HL-60 (cell line): Measurements from ENCODE around the gene TMED10.

Experiments used
- DNase-seq, 2 experiments: peaks; one replicate each; pipeline ENCODE4 v3.0.0-alpha.2; 2010 to 2020; ENCODE audit warnings: low read depth in 1 of 2, low spot score in 1 of 2
- H3K27ac ChIP-seq: fragments of 250-450 bp; sonication (Bioruptor Pico); replicated peaks from 2 replicates; pipeline ENCODE4 v1.5.1; 2020; ENCODE audit warnings: mild to moderate bottlenecking, moderate library complexity
- H3K27me3 ChIP-seq: fragments of 250-450 bp; sonication (Bioruptor Pico); 2 replicates; pipeline ENCODE4 v1.5.1; 2021; ENCODE audit warnings: mild to moderate bottlenecking, moderate library complexity; ENCODE audit not compliant: insufficient read depth, poor library complexity, severe bottlenecking
- H3K4me3 ChIP-seq: replicated peaks from 2 replicates; pipeline ENCODE4 v1.5.1; 2011; ENCODE audit warnings: mild to moderate bottlenecking, control low read depth, low read length; ENCODE audit not compliant: insufficient read depth
- GABPA ChIP-seq: IDR thresholded peaks from 2 replicates; pipeline ENCODE4 v1.6.1; 2012; ENCODE audit warnings: low read depth
- POLR2AphosphoS5 ChIP-seq: IDR thresholded peaks from 2 replicates; pipeline ENCODE4 v1.6.1; 2012; ENCODE audit warnings: low read depth
- SPI1 ChIP-seq: IDR thresholded peaks from 2 replicates; pipeline ENCODE4 v1.6.1; 2012; ENCODE audit warnings: low read depth, mild to moderate bottlenecking, borderline replicate concordance
- TF ChIP-seq, protein P1 (sequence below): IDR thresholded peaks from one replicate; pipeline ENCODE4 v1.5.1; 2011; ENCODE audit warnings: low read length, control low read depth, inconsistent platforms; ENCODE audit not compliant: insufficient read depth
- TF ChIP-seq, protein P2 (sequence below): IDR thresholded peaks from 2 replicates; pipeline ENCODE4 v1.6.1; 2012; ENCODE audit warnings: low read depth; ENCODE audit not compliant: insufficient replicate concordance

TMED10 gene

DNA sequence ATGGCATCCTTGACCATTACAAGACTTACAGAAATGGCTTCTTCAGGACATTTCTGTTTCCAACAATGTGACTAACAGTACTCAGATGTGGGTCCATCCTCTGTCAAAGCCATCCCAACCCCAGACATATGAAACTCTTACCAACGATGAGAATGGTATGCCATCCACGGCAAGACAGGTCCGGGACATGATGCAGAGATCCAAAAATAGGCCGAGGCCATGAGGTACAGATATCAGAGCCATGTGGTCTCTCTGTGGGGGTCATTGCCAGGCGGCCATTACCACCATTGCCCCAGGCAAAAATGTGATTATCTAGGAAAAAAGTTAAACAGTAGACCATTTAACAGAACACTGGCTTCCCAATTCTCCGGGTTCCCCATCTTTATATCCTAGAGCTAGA is 79.5 kb downstream of the TMED10 start:
- Histone ChIP-seq H3K27ac (no peak overlapping the region), H3K4me3 (no peak overlapping the region), H3K27me3 (no peaks in the 10 kb centered on the region)
- no peak for DNase-seq
- TF ChIP-seq, protein P1, sequence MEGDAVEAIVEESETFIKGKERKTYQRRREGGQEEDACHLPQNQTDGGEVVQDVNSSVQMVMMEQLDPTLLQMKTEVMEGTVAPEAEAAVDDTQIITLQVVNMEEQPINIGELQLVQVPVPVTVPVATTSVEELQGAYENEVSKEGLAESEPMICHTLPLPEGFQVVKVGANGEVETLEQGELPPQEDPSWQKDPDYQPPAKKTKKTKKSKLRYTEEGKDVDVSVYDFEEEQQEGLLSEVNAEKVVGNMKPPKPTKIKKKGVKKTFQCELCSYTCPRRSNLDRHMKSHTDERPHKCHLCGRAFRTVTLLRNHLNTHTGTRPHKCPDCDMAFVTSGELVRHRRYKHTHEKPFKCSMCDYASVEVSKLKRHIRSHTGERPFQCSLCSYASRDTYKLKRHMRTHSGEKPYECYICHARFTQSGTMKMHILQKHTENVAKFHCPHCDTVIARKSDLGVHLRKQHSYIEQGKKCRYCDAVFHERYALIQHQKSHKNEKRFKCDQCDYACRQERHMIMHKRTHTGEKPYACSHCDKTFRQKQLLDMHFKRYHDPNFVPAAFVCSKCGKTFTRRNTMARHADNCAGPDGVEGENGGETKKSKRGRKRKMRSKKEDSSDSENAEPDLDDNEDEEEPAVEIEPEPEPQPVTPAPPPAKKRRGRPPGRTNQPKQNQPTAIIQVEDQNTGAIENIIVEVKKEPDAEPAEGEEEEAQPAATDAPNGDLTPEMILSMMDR, result no peak
- no peak for TF ChIP-seq GABPA
- TF ChIP-seq, protein P2, sequence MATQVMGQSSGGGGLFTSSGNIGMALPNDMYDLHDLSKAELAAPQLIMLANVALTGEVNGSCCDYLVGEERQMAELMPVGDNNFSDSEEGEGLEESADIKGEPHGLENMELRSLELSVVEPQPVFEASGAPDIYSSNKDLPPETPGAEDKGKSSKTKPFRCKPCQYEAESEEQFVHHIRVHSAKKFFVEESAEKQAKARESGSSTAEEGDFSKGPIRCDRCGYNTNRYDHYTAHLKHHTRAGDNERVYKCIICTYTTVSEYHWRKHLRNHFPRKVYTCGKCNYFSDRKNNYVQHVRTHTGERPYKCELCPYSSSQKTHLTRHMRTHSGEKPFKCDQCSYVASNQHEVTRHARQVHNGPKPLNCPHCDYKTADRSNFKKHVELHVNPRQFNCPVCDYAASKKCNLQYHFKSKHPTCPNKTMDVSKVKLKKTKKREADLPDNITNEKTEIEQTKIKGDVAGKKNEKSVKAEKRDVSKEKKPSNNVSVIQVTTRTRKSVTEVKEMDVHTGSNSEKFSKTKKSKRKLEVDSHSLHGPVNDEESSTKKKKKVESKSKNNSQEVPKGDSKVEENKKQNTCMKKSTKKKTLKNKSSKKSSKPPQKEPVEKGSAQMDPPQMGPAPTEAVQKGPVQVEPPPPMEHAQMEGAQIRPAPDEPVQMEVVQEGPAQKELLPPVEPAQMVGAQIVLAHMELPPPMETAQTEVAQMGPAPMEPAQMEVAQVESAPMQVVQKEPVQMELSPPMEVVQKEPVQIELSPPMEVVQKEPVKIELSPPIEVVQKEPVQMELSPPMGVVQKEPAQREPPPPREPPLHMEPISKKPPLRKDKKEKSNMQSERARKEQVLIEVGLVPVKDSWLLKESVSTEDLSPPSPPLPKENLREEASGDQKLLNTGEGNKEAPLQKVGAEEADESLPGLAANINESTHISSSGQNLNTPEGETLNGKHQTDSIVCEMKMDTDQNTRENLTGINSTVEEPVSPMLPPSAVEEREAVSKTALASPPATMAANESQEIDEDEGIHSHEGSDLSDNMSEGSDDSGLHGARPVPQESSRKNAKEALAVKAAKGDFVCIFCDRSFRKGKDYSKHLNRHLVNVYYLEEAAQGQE, result no peak
- no peak for TF ChIP-seq POLR2AphosphoS5
- no peak for TF ChIP-seq SPI1

DNA sequence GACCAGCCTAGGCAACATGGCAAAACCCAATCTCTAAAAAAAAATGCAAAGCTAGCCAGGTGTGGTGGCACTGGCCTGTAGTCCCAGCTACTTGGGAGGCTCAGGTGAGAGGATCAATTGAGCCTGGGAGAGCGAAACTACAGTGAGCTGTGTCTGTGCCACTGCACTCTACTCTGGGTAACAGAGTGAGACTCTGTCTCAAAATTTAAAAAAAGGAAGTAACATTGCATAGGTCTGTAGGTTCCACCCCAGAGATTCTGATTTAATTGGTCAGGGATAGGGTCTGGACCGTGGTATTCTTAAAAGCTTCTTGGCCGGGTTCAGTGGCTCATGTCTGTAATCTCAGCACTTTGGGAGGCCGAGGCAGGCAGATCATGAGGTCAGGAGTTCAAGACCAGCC is 80.7 kb downstream of the TMED10 start:
- TF ChIP-seq, protein P2, result no peak
- TF ChIP-seq SPI1, result no peak
- TF ChIP-seq, protein P1, result no peak
- TF ChIP-seq GABPA, result no peak
- no peak for TF ChIP-seq POLR2AphosphoS5
- Histone ChIP-seq H3K27me3 (no peaks in the 10 kb centered on the region), H3K27ac (no peak overlapping the region), H3K4me3 (no peak overlapping the region)
- DNase-seq, result no peak

DNA sequence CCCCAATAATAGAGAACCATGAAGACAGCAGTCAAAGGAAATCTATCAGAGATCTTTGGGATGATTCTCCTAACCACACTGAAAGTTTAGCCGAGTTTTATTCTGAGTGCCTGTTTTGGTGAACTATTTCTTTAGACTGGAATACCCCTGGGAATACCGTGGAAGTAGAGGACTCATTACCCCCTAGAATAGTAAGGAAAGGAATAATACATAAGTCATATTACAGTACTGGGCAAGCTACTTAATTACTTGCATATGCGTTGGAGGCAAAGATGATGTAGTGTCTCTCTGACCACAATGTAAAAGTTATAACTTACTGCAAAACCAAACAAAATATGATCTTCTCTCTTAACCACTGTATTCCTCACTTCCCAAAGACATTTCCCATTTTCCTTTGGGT is 81.5 kb downstream of the TMED10 start:
- no peak overlapping the region for H3K4me3 ChIP-seq
- H3K27me3 ChIP-seq, result no peaks in the 10 kb centered on the region
- no peak for TF ChIP-seq GABPA
- TF ChIP-seq SPI1, result no peak
- H3K27ac ChIP-seq, result no peak overlapping the region
- no peak for DNase-seq

DNA sequence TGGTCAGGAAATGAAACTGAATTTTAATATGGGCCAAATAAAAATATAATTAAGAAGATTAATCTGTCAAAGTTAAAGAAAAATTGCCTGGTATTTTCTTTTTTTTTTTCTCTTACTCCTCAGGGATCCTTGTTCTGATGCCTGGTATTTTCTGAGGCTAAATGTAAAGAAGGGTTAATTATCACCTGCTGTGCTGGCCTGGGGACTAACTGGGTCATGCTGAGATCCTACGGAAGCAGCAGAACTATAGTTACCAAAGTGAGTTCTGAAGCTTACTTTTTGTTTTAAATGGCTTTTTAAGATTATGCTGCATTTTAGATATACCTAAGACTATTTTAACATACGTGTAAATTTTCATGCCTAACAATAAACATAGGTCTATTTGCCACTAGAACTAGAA is 83.7 kb downstream of the TMED10 start:
- TF ChIP-seq, protein P2, result no peak
- TF ChIP-seq POLR2AphosphoS5 (no peak), SPI1 (no peak), GABPA (no peak)
- TF ChIP-seq, protein P1, result no peak
- H3K27ac ChIP-seq, result no peak overlapping the region
- DNase-seq, result no peak
- H3K27me3 ChIP-seq, result no peaks in the 10 kb centered on the region
- no peak overlapping the region for H3K4me3 ChIP-seq
